GM23338 (cell line): ENCODE measurements around the gene MID1IP1. TPM values are rescaled to one million over a fixed set of nuclear protein-coding genes. Genes with fewer than 3 reads are reported as not detected.

Source experiments
- ATAC-seq: fragments of 200-7000 bp; cut with Tn5 transposase; 3 replicates; pipeline ENCODE4 v1.9.1; 2020
- DNase-seq: peaks from one replicate; pipeline ENCODE4 v3.0.0-alpha.2; 2015; ENCODE audit warnings: low spot score
- H2AFZ ChIP-seq: fragments of 200-600 bp; sonication (generic); 2 replicates; pipeline ENCODE4 v1.8.0; 2016; ENCODE audit warnings: antibody characterized with exemption, mild to moderate bottlenecking, moderate library complexity
- H3F3A ChIP-seq: fragments of 200-600 bp; sonication (generic); replicated peaks from 2 replicates; pipeline ENCODE4 v1.8.0; 2017; ENCODE audit warnings: antibody characterized with exemption, mixed run types, low read depth
- H3K27ac ChIP-seq: fragments of 200-600 bp; sonication (generic); 2 replicates; pipeline ENCODE4 v1.6.1; 2016; ENCODE audit warnings: low read depth
- H3K27me3 ChIP-seq: fragments of 200-600 bp; sonication (generic); 2 replicates; pipeline ENCODE4 v1.8.0; 2016; ENCODE audit warnings: mild to moderate bottlenecking, mixed run types, moderate library complexity; ENCODE audit not compliant: insufficient read depth
- H3K36me3 ChIP-seq: fragments of 200-600 bp; sonication (generic); 2 replicates; pipeline ENCODE4 v1.8.0; 2016; ENCODE audit warnings: mild to moderate bottlenecking; ENCODE audit not compliant: insufficient read depth
- H3K4me1 ChIP-seq: fragments of 200-600 bp; sonication (generic); 2 replicates; pipeline ENCODE4 v1.8.0; 2016; ENCODE audit warnings: mild to moderate bottlenecking, moderate library complexity; ENCODE audit not compliant: insufficient read depth
- H3K4me2 ChIP-seq: fragments of 200-600 bp; sonication (generic); 2 replicates; pipeline ENCODE4 v1.7.1; 2017; ENCODE audit warnings: mixed run types
- H3K4me3 ChIP-seq: fragments of 200-600 bp; sonication (generic); 2 replicates; pipeline ENCODE4 v1.6.1; 2016; ENCODE audit warnings: mixed run types
- H3K79me2 ChIP-seq: fragments of 200-600 bp; sonication (generic); replicated peaks from 2 replicates; pipeline ENCODE4 v1.8.0; 2017; ENCODE audit warnings: mild to moderate bottlenecking; ENCODE audit not compliant: insufficient read depth
- H3K9me2 ChIP-seq: fragments of 200-600 bp; sonication (generic); 2 replicates; pipeline ENCODE4 v1.8.0; 2017; ENCODE audit not compliant: insufficient read depth
- H4K20me1 ChIP-seq: fragments of 200-600 bp; sonication (generic); replicated peaks from 2 replicates; pipeline ENCODE4 v1.8.0; 2017; ENCODE audit warnings: mild to moderate bottlenecking; ENCODE audit not compliant: insufficient read depth
- H3K27ac Mint-ChIP-seq: 2 replicates; pipeline ENCODE4 v1.8.0; 2020; ENCODE audit warnings: inconsistent platforms, mild to moderate bottlenecking, moderate library complexity, mixed read lengths
- H3K27me3 Mint-ChIP-seq: 3 replicates; pipeline ENCODE4 v1.8.0; 2022; ENCODE audit warnings: low read depth, mild to moderate bottlenecking, moderate library complexity, mixed read lengths, inconsistent platforms; ENCODE audit not compliant: insufficient read depth, poor library complexity
- H3K36me3 Mint-ChIP-seq: 3 replicates; pipeline ENCODE4 v1.8.0; 2021; ENCODE audit warnings: low read depth, mild to moderate bottlenecking, inconsistent platforms, moderate library complexity, mixed read lengths
- H3K4me1 Mint-ChIP-seq: 3 replicates; pipeline ENCODE4 v1.8.0; 2020; ENCODE audit warnings: mild to moderate bottlenecking, inconsistent platforms, mixed read lengths
- H3K4me3 Mint-ChIP-seq: 3 replicates; pipeline ENCODE4 v1.8.0; 2021; ENCODE audit warnings: moderate library complexity, mild to moderate bottlenecking, inconsistent platforms, mixed read lengths
- H3K9me3 Mint-ChIP-seq: 3 replicates; pipeline ENCODE4 v1.8.0; 2020; ENCODE audit warnings: moderate library complexity, mild to moderate bottlenecking, inconsistent platforms, mixed read lengths
- CREB1 ChIP-seq: fragments of 250-450 bp; sonication (Bioruptor Pico); IDR thresholded peaks from 2 replicates; pipeline ENCODE4 v1.5.0; 2020; ENCODE audit warnings: low read depth, mild to moderate bottlenecking, moderate library complexity
- CTCF ChIP-seq, 2 experiments: fragments of 200-600 bp in 1 of 2; sonication (generic) in 1 of 2; conservative IDR thresholded peaks; 2 replicates each; pipeline versions ENCODE4 v1.5.1 to v1.6.1; 2016 to 2017; ENCODE audit warnings: antibody characterized with exemption in 2 of 2, low read depth in 2 of 2, mild to moderate bottlenecking in 2 of 2, moderate library complexity in 1 of 2
- ETS1 ChIP-seq: IDR thresholded peaks from 2 replicates; pipeline ENCODE4 v1.6.1; 2016; ENCODE audit warnings: antibody characterized with exemption
- EZH2 ChIP-seq: fragments of 200-600 bp; sonication (generic); IDR thresholded peaks from one replicate; pipeline ENCODE4 v1.8.0; 2017; ENCODE audit warnings: antibody characterized with exemption, mild to moderate bottlenecking, low read depth; ENCODE audit not compliant: unreplicated experiment
- EZH2phosphoT487 ChIP-seq: fragments of 200-600 bp; sonication (generic); IDR thresholded peaks from one replicate; pipeline ENCODE4 v1.8.1; 2018; ENCODE audit warnings: antibody characterized with exemption; ENCODE audit not compliant: unreplicated experiment
- JUNB ChIP-seq: IDR thresholded peaks from one replicate; pipeline ENCODE4 v1.6.1; 2016; ENCODE audit warnings: antibody characterized with exemption; ENCODE audit not compliant: unreplicated experiment
- NANOG ChIP-seq: IDR thresholded peaks from 2 replicates; pipeline ENCODE4 v1.6.1; 2016; ENCODE audit warnings: antibody characterized with exemption, borderline replicate concordance
- POLR2AphosphoS5 ChIP-seq: IDR thresholded peaks from 2 replicates; pipeline ENCODE4 v1.6.1; 2016; ENCODE audit warnings: antibody characterized with exemption, low read depth
- REST ChIP-seq: IDR thresholded peaks from one replicate; pipeline ENCODE4 v1.6.1; 2018; ENCODE audit warnings: antibody characterized with exemption; ENCODE audit not compliant: unreplicated experiment
- STAT1 ChIP-seq: IDR thresholded peaks from one replicate; pipeline ENCODE4 v1.6.1; 2016; ENCODE audit warnings: antibody characterized with exemption; ENCODE audit not compliant: unreplicated experiment
- ZNF114 ChIP-seq: fragments of 250-450 bp; sonication (Bioruptor Pico); IDR thresholded peaks from 2 replicates; pipeline ENCODE4 v1.5.0; 2020; ENCODE audit warnings: mild to moderate bottlenecking, moderate library complexity
- ZNF331 ChIP-seq: fragments of 250-450 bp; sonication (Bioruptor Pico); IDR thresholded peaks from 2 replicates; pipeline ENCODE4 v1.5.0; 2020; ENCODE audit warnings: low read depth, mild to moderate bottlenecking, moderate library complexity
- ZNF462 ChIP-seq: fragments of 250-450 bp; sonication (Bioruptor Pico); IDR thresholded peaks from 2 replicates; pipeline ENCODE4 v1.5.0; 2020; ENCODE audit warnings: mild to moderate bottlenecking, moderate library complexity
- polyA plus RNA-seq: library from polyadenylated mRNA; unstranded; fragments of >200 nt; fragmentation: Nextera tagmentation; extraction: Ambion mirVana; gene quantifications from 2 replicates; pipeline ENCODE4 v1.2.1, GENCODE V29; 2016
- total RNA-seq: library from RNA; depleted of rRNA; stranded (reverse); fragments of >200 nt; shearing (Covaris generic); gene quantifications from 2 replicates; pipeline ENCODE4 v1.2.3, GENCODE V29; 2014

Gene MID1IP1
- total and polyA plus RNA-seq, 2 experiments from 2014 or later, result 26.1 to 161 TPM

GRCh38 chrX:38850807-38851544 lies 49.7 kb downstream of the MID1IP1 start:
- Histone ChIP-seq H3K4me1 (no peaks in the 10 kb centered on the region), H3K4me3 (no peak overlapping the region), H3K36me3 (no peaks in the 10 kb centered on the region), H3K4me2 (no peak overlapping the region), H3K79me2 (no peaks in the 10 kb centered on the region), H3F3A (no peaks in the 10 kb centered on the region), H2AFZ (no peak overlapping the region), H3K27ac (no peak overlapping the region), H3K9me2 (no peaks in the 10 kb centered on the region), H4K20me1 (no peaks in the 10 kb centered on the region), H3K27me3 (no peaks in the 10 kb centered on the region)
- no peak for TF ChIP-seq STAT1
- TF ChIP-seq JUNB, result no peak
- TF ChIP-seq REST, result no peak
- no peak for TF ChIP-seq ZNF462 (CRISPR knock-in tag)
- no peak for TF ChIP-seq POLR2AphosphoS5
- TF ChIP-seq ETS1, result no peak
- no peak for TF ChIP-seq EZH2phosphoT487
- TF ChIP-seq NANOG, result no peak
- no peak for TF ChIP-seq ZNF114 (CRISPR knock-in tag)
- no peak for TF ChIP-seq ZNF331 (CRISPR knock-in tag)
- TF ChIP-seq EZH2, result no peak
- TF ChIP-seq CTCF (conservative IDR thresholded peaks at IDR 0.05; ENCODE audit: low read depth in 2 of 2), result no peak
- no peak for TF ChIP-seq CREB1 (CRISPR knock-in tag)
- Mint-ChIP-seq H3K4me1 (peaks cover 4% of the 10 kb centered on the region), H3K36me3 (peaks cover 5% of the 10 kb centered on the region; the same call in 1 of the 3 replicates), H3K27me3 (no peaks in the 10 kb centered on the region), H3K9me3 (no peaks in the 10 kb centered on the region; the same call in 2 of the 3 replicates), H3K27ac (no peak overlapping the region), H3K4me3 (no peak overlapping the region)
- ATAC-seq, result no peak
- no peak for DNase-seq
